K562 (cell line): Measurements from ENCODE around the gene CNTFR. TPM values are rescaled to one million over a fixed set of nuclear protein-coding genes. Genes with fewer than 3 reads are reported as not detected.

Source experiments
- ATF7 ChIP-seq: fragments of 450-650 bp; IDR thresholded peaks from 2 replicates; pipeline ENCODE4 v1.7.1; 2014; ENCODE audit warnings: mild to moderate bottlenecking, moderate library complexity
- CBX3 ChIP-seq, 2 experiments: IDR thresholded peaks; 1 replicate in 1 of 2; 2 replicates in 1 of 2; pipeline ENCODE4 v1.6.1; 2012; ENCODE audit warnings: inconsistent platforms in 2 of 2, low read length in 2 of 2, borderline replicate concordance in 1 of 2, control low read depth in 1 of 2
- CHCHD3 ChIP-seq: fragments of 250-450 bp; sonication (Bioruptor Pico); IDR thresholded peaks from 2 replicates; pipeline ENCODE4 v2.1.2; 2022; ENCODE audit warnings: mild to moderate bottlenecking
- DDX20 ChIP-seq: fragments of 450-650 bp; IDR thresholded peaks from 2 replicates; pipeline ENCODE4 v1.6.1; 2016; ENCODE audit warnings: missing genetic modification characterization, low read depth, mild to moderate bottlenecking, missing compliant biosample characterization, moderate library complexity
- MEIS2 ChIP-seq: fragments of 450-650 bp; IDR thresholded peaks from 2 replicates; pipeline ENCODE4 v1.6.1; 2014; ENCODE audit warnings: mild to moderate bottlenecking; ENCODE audit not compliant: partially characterized antibody
- MTA3 ChIP-seq: fragments of 450-650 bp; formaldehyde crosslinking; IDR thresholded peaks from 2 replicates; pipeline ENCODE4 v1.6.1; 2017; ENCODE audit warnings: mild to moderate bottlenecking, borderline replicate concordance
- NCOR1 ChIP-seq: fragments of 450-650 bp; IDR thresholded peaks from 2 replicates; pipeline ENCODE4 v1.6.1; 2016; ENCODE audit warnings: mild to moderate bottlenecking, moderate library complexity
- POLR3A ChIP-seq: IDR thresholded peaks from 2 replicates; pipeline ENCODE4 v1.6.1; 2011; ENCODE audit warnings: borderline replicate concordance, mild to moderate bottlenecking, moderate library complexity; ENCODE audit not compliant: insufficient read length, insufficient read depth; ENCODE audit errors: extremely low read depth
- PTBP1 ChIP-seq: fragments of 200-400 bp; formaldehyde crosslinking; IDR thresholded peaks from 2 replicates; pipeline ENCODE4 v1.6.1; 2017; ENCODE audit warnings: low read depth, low read length
- RB1 ChIP-seq: fragments of 450-650 bp; IDR thresholded peaks from 2 replicates; pipeline ENCODE4 v1.6.1; 2017; ENCODE audit warnings: low read depth, mild to moderate bottlenecking
- TBP ChIP-seq: optimal IDR thresholded peaks from 2 replicates; pipeline ENCODE3; 2011; ENCODE audit warnings: low read depth, low read length, improper control_type of control experiment
- YY1 ChIP-seq, 3 experiments: IDR thresholded peaks; 2 replicates each; pipeline ENCODE4 v1.6.1; 2011; ENCODE audit warnings: low read length in 2 of 3, mild to moderate bottlenecking in 2 of 3, moderate library complexity in 2 of 3, borderline replicate concordance in 1 of 3, control low read depth in 1 of 3, low read depth in 1 of 3; ENCODE audit not compliant: insufficient read depth in 3 of 3, insufficient replicate concordance in 2 of 3, control insufficient read depth in 1 of 3, insufficient read length in 1 of 3; ENCODE audit errors: extremely low read depth in 1 of 3
- ZBED1 ChIP-seq: IDR thresholded peaks from 2 replicates; pipeline ENCODE4 v1.6.1; 2014
- ZNF507 ChIP-seq: conservative IDR thresholded peaks from 2 replicates; pipeline ENCODE4 v1.6.1; 2017; ENCODE audit warnings: missing genetic modification characterization, missing compliant biosample characterization
- ZNF778 ChIP-seq: fragments of 450-650 bp; formaldehyde crosslinking; IDR thresholded peaks from 2 replicates; pipeline ENCODE4 v1.4.0; 2020; ENCODE audit warnings: mild to moderate bottlenecking, moderate library complexity
- ZNF79 ChIP-seq: fragments of 250-450 bp; sonication (Bioruptor Pico); IDR thresholded peaks from 2 replicates; pipeline ENCODE4 v1.4.0; 2020; ENCODE audit warnings: low read depth, mild to moderate bottlenecking, moderate library complexity
- polyA plus RNA-seq, 8 experiments: library from polyadenylated mRNA; depleted of rRNA in 4 of 8; stranded (reverse) in 5 of 8; unstranded in 3 of 8; fragments of >200 nt; fragmentation: Nextera tagmentation in 2 of 8; fragmentation: Illumina TruSeq in 1 of 8; extraction: Ambion mirVana in 2 of 8; extraction: Trizol in 1 of 8; gene quantifications; 2 replicates each; pipeline versions ENCODE4 v1.2.1 to v1.2.3, GENCODE V29; 2011 to 2014; ENCODE audit warnings: inconsistent platforms in 1 of 8, missing spikeins in 1 of 8
- total RNA-seq, 7 experiments: library from RNA; depleted of rRNA in 6 of 7; stranded (reverse); fragments of >200 nt in 6 of 7; fragmentation: Illumina TruSeq in 2 of 7; extraction: Trizol in 2 of 7; gene quantifications; 2 replicates each; pipeline versions ENCODE4 v1.2.1 to v1.2.3, GENCODE V29; 2011 to 2021; ENCODE audit warnings: low replicate concordance in 1 of 7
- TF ChIP-seq, protein P1 (sequence below): fragments of 200-800 bp; sonication (Bioruptor generic); IDR thresholded peaks from 2 replicates; pipeline ENCODE4 v1.6.1; 2017; ENCODE audit warnings: missing genetic modification characterization, missing compliant biosample characterization
- TF ChIP-seq, protein P2 (sequence below): fragments of 250-450 bp; sonication (Bioruptor Pico); IDR thresholded peaks from 2 replicates; pipeline ENCODE4 v1.8.0; 2022; ENCODE audit warnings: inconsistent platforms
- TF ChIP-seq, protein P3 (sequence below), 2 experiments: fragments of 450-650 bp in 1 of 2; IDR thresholded peaks; 2 replicates each; pipeline ENCODE4 v1.6.1; 2011 to 2017; ENCODE audit warnings: low read depth in 2 of 2, antibody characterized with exemption in 1 of 2, borderline replicate concordance in 1 of 2, low read length in 1 of 2, mild to moderate bottlenecking in 1 of 2, mixed read lengths in 1 of 2; ENCODE audit not compliant: control insufficient read depth in 1 of 2
- TF ChIP-seq, protein P4 (sequence below): fragments of 250-450 bp; sonication (Bioruptor Pico); IDR thresholded peaks from 2 replicates; pipeline ENCODE4 v1.8.0; 2022; ENCODE audit warnings: moderate library complexity, mild to moderate bottlenecking, inconsistent platforms

CNTFR gene
- total and polyA plus RNA-seq, 9 of the 15 experiments (the other 6 are each of a cell fraction or from before 2014, with no cell fraction given) = not detected

DNA sequence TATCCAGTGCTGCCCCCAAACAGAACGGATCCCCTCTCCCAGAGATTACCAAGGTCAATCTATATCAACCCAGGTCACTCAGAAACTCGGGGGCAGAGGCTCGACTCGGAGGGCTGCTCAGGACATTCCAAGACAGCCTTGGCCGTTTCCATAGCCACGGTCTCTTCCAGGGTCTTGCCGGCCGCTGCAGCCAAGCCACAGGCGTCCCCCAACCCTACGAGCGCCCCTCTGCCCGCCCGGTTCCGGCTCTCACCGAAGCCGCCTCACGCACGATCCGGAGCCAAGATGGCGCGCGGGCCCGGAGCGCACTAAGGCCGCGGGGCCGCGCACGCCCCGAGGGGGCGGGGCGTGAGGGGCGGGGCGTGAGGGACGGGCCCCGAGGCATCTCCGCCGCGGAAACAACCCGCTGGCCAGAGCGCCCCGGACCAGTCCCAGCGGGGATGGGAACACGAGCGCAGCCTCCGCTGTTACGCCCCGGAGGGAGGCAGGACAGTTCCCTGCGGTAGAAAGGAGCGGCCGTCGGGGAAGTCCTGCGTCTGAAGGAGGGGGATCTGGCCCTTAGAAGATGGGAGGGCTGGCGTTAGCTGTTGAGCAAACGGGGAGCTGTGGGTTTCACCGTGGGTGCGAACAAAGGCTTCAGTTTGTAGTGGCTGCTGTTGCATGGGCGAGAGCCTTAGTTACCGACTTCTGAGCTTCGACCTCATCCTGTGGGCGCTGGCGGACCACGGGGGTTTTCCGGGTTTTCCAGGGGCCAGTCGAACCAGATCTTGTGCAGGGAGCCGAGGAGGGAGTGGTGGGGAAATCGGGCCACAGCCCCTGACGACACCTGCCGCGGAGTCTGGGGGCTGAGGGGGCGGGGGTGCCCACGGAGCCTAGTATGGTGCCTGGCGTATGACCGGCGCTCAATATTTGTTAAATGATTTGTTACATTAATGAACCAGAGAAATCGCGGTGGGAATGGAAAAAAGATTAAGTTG is 22.6 kb upstream of the CNTFR start, which contains the start of gene RPP25L (continued):
- TF ChIP-seq ATF7 = no peak
- 0 out of 2 replicates have a peak, but pooled peaks have one; percentile 21 for TF ChIP-seq MTA3
- peak; percentile 76 for TF ChIP-seq TBP
- no peak for TF ChIP-seq ZNF79
- TF ChIP-seq, protein P1, sequence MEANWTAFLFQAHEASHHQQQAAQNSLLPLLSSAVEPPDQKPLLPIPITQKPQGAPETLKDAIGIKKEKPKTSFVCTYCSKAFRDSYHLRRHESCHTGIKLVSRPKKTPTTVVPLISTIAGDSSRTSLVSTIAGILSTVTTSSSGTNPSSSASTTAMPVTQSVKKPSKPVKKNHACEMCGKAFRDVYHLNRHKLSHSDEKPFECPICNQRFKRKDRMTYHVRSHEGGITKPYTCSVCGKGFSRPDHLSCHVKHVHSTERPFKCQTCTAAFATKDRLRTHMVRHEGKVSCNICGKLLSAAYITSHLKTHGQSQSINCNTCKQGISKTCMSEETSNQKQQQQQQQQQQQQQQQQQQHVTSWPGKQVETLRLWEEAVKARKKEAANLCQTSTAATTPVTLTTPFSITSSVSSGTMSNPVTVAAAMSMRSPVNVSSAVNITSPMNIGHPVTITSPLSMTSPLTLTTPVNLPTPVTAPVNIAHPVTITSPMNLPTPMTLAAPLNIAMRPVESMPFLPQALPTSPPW (CRISPR knock-in tag) = peak; percentile 56
- no peak for TF ChIP-seq PTBP1
- peak; percentile 39; the same call in 1 of the 2 replicates for TF ChIP-seq RB1
- no peak for TF ChIP-seq POLR3A
- peak; percentile 49 to 95 (median 91) for TF ChIP-seq YY1 (IDR thresholded peaks at IDR 0.05; ENCODE audit: borderline replicate concordance in 1 of 3, control insufficient read depth in 1 of 3, extremely low read depth in 1 of 3, insufficient read depth in 3 of 3, insufficient read length in 1 of 3, insufficient replicate concordance in 2 of 3, low read depth in 1 of 3, low read length in 2 of 3)
- no peak for TF ChIP-seq CHCHD3 (CRISPR knock-in tag)
- no peak for TF ChIP-seq CBX3 (IDR thresholded peaks at IDR 0.05; ENCODE audit: borderline replicate concordance in 1 of 2, low read length in 2 of 2)
- no peak for TF ChIP-seq ZNF507 (tag)
- no peak for TF ChIP-seq MEIS2
- TF ChIP-seq, protein P2, sequence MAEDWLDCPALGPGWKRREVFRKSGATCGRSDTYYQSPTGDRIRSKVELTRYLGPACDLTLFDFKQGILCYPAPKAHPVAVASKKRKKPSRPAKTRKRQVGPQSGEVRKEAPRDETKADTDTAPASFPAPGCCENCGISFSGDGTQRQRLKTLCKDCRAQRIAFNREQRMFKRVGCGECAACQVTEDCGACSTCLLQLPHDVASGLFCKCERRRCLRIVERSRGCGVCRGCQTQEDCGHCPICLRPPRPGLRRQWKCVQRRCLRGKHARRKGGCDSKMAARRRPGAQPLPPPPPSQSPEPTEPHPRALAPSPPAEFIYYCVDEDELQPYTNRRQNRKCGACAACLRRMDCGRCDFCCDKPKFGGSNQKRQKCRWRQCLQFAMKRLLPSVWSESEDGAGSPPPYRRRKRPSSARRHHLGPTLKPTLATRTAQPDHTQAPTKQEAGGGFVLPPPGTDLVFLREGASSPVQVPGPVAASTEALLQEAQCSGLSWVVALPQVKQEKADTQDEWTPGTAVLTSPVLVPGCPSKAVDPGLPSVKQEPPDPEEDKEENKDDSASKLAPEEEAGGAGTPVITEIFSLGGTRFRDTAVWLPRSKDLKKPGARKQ = no peak
- no peak for TF ChIP-seq DDX20 (tag)
- no peak for TF ChIP-seq ZNF778 (CRISPR knock-in tag)
- TF ChIP-seq NCOR1 = no peak
- no peak for TF ChIP-seq ZBED1
- TF ChIP-seq, protein P3, sequence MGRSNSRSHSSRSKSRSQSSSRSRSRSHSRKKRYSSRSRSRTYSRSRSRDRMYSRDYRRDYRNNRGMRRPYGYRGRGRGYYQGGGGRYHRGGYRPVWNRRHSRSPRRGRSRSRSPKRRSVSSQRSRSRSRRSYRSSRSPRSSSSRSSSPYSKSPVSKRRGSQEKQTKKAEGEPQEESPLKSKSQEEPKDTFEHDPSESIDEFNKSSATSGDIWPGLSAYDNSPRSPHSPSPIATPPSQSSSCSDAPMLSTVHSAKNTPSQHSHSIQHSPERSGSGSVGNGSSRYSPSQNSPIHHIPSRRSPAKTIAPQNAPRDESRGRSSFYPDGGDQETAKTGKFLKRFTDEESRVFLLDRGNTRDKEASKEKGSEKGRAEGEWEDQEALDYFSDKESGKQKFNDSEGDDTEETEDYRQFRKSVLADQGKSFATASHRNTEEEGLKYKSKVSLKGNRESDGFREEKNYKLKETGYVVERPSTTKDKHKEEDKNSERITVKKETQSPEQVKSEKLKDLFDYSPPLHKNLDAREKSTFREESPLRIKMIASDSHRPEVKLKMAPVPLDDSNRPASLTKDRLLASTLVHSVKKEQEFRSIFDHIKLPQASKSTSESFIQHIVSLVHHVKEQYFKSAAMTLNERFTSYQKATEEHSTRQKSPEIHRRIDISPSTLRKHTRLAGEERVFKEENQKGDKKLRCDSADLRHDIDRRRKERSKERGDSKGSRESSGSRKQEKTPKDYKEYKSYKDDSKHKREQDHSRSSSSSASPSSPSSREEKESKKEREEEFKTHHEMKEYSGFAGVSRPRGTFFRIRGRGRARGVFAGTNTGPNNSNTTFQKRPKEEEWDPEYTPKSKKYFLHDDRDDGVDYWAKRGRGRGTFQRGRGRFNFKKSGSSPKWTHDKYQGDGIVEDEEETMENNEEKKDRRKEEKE (IDR thresholded peaks at IDR 0.05; ENCODE audit: borderline replicate concordance in 1 of 2, control insufficient read depth in 1 of 2, low read depth in 2 of 2, low read length in 1 of 2) = no peak
- TF ChIP-seq, protein P4, sequence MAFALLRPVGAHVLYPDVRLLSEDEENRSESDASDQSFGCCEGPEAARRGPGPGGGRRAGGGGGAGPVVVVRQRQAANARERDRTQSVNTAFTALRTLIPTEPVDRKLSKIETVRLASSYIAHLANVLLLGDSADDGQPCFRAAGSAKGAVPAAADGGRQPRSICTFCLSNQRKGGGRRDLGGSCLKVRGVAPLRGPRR = no peak
